ENCODE data around the gene VPS26A. TPM values are rescaled to one million over a fixed set of nuclear protein-coding genes. Genes with fewer than 3 reads are reported as not detected.

The VPS26A gene
- total and polyA plus RNA-seq, 2 donors (not counting 3 experiments of a cell fraction or from before 2014, with no cell fraction given) = 11.7 to 60.3 TPM

GRCh38 chr10:69220507-69220906 is 96.5 kb downstream of the VPS26A start:
- no peaks in the 10 kb centered on the region for H3K9me1 ChIP-seq (replicated peaks; ENCODE audit: control insufficient read depth, extremely low read depth, insufficient read depth, low read length)
- H3K79me2 ChIP-seq (ENCODE audit: control insufficient read depth, insufficient read depth, low read length) = no peaks in the 10 kb centered on the region
- ChIA-PET CTCF (interaction anchor here (0.6 to 1.1 kb wide), 2 partner anchors 11 to 72 kb away, joined by 3 to 4 read pairs; no protein-coding TSS in a partner anchor), POLR2A (no interaction called here)
- H3K9ac ChIP-seq (replicated peaks; ENCODE audit: extremely low read depth, insufficient read depth, low read length) = no peak overlapping the region
- no peak overlapping the region for H3K4me2 ChIP-seq (ENCODE audit: insufficient read depth, low read length)
- peaks cover 33% of the 10 kb centered on the region for H3K4me1 ChIP-seq (ENCODE audit: control insufficient read depth, extremely low read depth, insufficient read depth, low read length)
- no peak overlapping the region for H2AFZ ChIP-seq (ENCODE audit: low read depth, low read length)
- H3K27me3 ChIP-seq (ENCODE audit: control insufficient read depth in 2 of 2, insufficient read depth in 2 of 2, low read length in 2 of 2) = no peaks in the 10 kb centered on the region
- intact Hi-C loops (cut with micrococcal nuclease) = loop anchor here (5.0 kb wide), 1 partner anchor 218 kb away; no protein-coding TSS in a partner anchor
- no TSS peak for BruUV-seq (replicated peaks)
- dilution Hi-C loops (cut with MboI; ENCODE audit: extremely low pct_ligation_motif_present, low sequenced_read_pairs) = no loop called here
- no peak overlapping the region for H3K4me3 ChIP-seq (replicated peaks in 1 of 3; ENCODE audit: insufficient read depth in 1 of 3, low read depth in 1 of 3, low read length in 3 of 3)
- DNase-seq (ENCODE audit: low read depth, low spot score) = no peak
- H3K27ac ChIP-seq (ENCODE audit: insufficient read depth, low read depth, low read length) = no peak overlapping the region
- no peak for FAIRE-seq
- no peak for TF ChIP-seq MYC (IDR thresholded peaks at IDR 0.05; ENCODE audit: low read depth, low read length)
- no peak for TF ChIP-seq FOS (IDR thresholded peaks at IDR 0.05; ENCODE audit: borderline replicate concordance, insufficient read depth, low read length)
- TF ChIP-seq POLR2A (IDR thresholded peaks at IDR 0.05; ENCODE audit: low read depth, low read length) = no peak
- TF ChIP-seq GATA2 (IDR thresholded peaks at IDR 0.05; ENCODE audit: insufficient read depth, insufficient read length, low read depth, low read length) = no peak
- TF ChIP-seq JUN (IDR thresholded peaks at IDR 0.05; ENCODE audit: borderline replicate concordance, insufficient read depth, insufficient read length, low read depth) = no peak
- no peaks in the 10 kb centered on the region for H3K36me3 ChIP-seq (ENCODE audit: control insufficient read depth in 2 of 2, extremely low read depth in 1 of 2, insufficient read depth in 2 of 2, low read length in 2 of 2)
- no peaks in the 10 kb centered on the region for H3K9me3 ChIP-seq (replicated peaks; ENCODE audit: control insufficient read depth, insufficient read depth, low read length)
- no peaks in the 10 kb centered on the region for H4K20me1 ChIP-seq (replicated peaks; ENCODE audit: control insufficient read depth, extremely low read depth, insufficient read depth, low read length)

Small RNAs within 50 kb of the gene (small RNA-seq; reads per million reads assigned to genes)
- gene RF00017 (ENCODE audit: insufficient read depth, insufficient read length, low read depth, low replicate concordance) = not detected

Other genes starting within 250 kb of the VPS26A start
- gene DDX50, start 222.9 kb upstream of the VPS26A start, total RNA-seq = 25.9 and 28.2 TPM in 2 replicates
- gene DDX50, start 222.9 kb upstream of the VPS26A start, polyA plus RNA-seq = 11.1 and 14.8 TPM in 2 replicates
- gene DDX21, start 168.0 kb upstream of the VPS26A start, total RNA-seq = 93.5 and 98.1 TPM in 2 replicates
- gene DDX21, start 168.0 kb upstream of the VPS26A start, polyA plus RNA-seq = 21.6 and 33.4 TPM in 2 replicates
- 37.3 and 39.8 TPM in 2 replicates for gene KIFBP, start 135.4 kb upstream of the VPS26A start, total RNA-seq
- 15.3 and 17.6 TPM in 2 replicates for gene KIFBP, start 135.4 kb upstream of the VPS26A start, polyA plus RNA-seq
- 433 and 450 TPM in 2 replicates for gene SRGN, start 36.1 kb upstream of the VPS26A start, total RNA-seq
- 331 and 384 TPM in 2 replicates for gene SRGN, start 36.1 kb upstream of the VPS26A start, polyA plus RNA-seq
- gene SUPV3L1, start 56.1 kb downstream of the VPS26A start, total RNA-seq = 30.0 and 30.4 TPM in 2 replicates
- gene SUPV3L1, start 56.1 kb downstream of the VPS26A start, polyA plus RNA-seq = 18.6 and 21.8 TPM in 2 replicates
- 0.18 TPM in 1 of 2 replicates, not detected in the other for gene HKDC1, start 96.2 kb downstream of the VPS26A start, total RNA-seq
- not detected in 2 replicates for gene HKDC1, start 96.2 kb downstream of the VPS26A start, polyA plus RNA-seq
- 120 and 121 TPM in 2 replicates for gene HK1, start 154.3 kb downstream of the VPS26A start, total RNA-seq
- gene HK1, start 154.3 kb downstream of the VPS26A start, polyA plus RNA-seq = 35.9 and 50.8 TPM in 2 replicates